SK-N-MC (cell line): ENCODE data around the gene TMEM175.

Source experiments
- EZH2 ChIP-seq: fragments of 200-600 bp; sonication (generic); IDR thresholded peaks from one replicate; pipeline ENCODE4 v1.6.1; 2017; ENCODE audit warnings: antibody characterized with exemption
- POLR2AphosphoS5 ChIP-seq: IDR thresholded peaks from 2 replicates; pipeline ENCODE4 v1.6.1; 2012; ENCODE audit warnings: mild to moderate bottlenecking, low read depth, low read length, borderline replicate concordance

DNA sequence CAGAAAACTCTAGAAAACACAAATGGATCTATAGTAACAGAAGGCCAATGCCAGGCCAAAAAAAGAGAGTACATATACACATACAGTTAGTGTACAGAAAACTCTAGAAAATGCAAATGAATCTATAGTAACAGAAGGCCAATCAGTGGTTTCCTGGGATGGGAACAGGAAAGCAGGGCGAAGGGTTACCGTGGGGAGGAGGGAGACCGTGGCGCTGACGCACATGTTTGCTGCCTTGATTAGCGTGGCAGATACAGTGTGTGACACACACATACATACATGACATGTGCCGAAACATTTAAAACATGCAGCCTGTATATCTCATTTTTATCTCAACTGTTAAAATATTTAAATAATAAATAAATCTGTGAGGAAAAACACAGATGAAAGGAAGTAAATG lies 14.8 kb upstream of the TMEM175 start:
- TF ChIP-seq EZH2 (no peak), POLR2AphosphoS5 (no peak)
